ENCODE results near the gene C1QC.

Gene C1QC

DNA sequence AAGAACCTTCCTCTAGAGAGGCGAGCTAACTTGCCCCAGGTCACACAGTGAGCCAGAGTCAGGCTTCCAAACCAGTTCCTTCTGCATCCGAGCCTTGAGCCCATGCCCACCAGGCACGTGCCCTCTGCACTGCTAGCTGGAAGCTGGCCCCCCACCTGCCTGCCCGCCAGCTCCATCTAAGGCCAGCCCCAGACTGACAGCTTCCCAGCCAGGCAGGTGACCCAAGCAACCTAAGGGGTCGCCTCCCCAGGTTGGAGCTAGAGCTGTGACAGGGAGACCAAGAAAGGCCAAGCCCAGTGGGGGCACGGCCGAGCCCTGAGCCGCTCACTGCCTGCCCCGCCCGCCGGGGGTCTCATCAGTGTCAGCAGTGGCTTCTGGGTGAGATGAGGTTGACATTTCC lies 26.9 kb upstream of the C1QC start:
- H3K4me3 ChIP-seq (ENCODE audit: low read depth, low read length), result no peak overlapping the region
- no peak for DNase-seq (ENCODE audit: low read depth)

DNA sequence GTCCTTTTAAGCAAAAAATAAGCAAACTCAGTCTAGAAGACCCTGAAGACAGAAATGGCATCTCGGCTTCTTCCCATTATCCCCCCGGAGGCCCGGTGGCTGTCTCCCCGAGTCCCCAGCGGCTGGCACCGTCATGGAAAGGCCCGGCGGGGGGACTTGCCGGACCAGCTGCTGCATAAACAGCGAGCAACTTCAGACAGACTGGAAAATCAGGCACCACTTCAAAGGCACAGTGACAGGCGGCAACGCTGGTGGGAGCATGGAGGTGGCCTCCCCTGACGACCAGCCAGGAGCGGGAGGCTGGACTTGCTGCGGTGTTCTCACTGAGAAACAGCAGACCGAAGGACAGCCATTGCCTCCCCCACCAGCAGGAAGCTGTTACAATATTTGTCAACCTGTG lies 25.4 kb upstream of the C1QC start:
- no peak for DNase-seq (ENCODE audit: low read depth)
- no peak overlapping the region for H3K4me3 ChIP-seq (ENCODE audit: low read depth, low read length)

DNA sequence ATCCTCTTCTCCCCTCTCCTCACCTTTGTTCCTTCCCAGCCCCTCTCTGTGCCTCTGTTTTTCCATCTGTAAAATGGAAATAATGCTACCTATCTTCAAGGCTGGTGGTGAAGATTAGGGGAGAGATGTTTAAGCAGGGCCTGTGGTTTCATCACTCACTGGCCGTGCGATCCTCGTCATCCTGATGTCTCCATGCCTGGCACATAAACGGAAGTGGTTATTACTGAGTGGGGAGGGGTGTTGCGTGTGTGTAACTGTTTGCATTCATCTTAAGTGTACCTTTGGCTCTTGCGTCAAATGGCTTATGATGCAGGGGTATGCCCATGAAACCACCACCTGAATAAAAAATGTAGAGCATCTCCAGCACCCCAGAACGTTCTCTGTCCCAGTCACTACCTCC lies 24.2 kb upstream of the C1QC start:
- no peak overlapping the region for H3K4me3 ChIP-seq (ENCODE audit: low read depth, low read length)
- DNase-seq (ENCODE audit: low read depth), result no peak

DNA sequence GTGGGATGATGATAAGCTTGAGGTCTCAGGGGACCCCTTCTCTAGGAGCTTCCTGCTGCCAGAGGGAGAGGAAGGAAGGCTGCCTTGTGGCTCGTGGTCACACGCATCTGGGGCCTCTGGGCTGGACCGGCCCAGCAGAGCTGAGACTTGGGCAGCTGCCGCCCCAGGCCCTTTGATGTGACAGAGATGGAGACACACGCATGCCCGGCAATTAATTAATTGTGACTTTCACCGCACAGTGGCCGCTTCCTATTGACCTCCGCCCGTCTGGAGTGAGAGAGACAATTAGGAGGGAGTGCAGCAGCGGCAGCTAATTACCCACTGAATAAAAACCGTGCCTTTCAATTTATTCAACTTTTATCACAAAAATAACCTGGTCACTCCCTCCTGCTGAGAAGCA lies 23.6 kb upstream of the C1QC start:
- H3K4me3 ChIP-seq (ENCODE audit: low read depth, low read length), result no peak overlapping the region
- DNase-seq (ENCODE audit: low read depth), result no peak

DNA sequence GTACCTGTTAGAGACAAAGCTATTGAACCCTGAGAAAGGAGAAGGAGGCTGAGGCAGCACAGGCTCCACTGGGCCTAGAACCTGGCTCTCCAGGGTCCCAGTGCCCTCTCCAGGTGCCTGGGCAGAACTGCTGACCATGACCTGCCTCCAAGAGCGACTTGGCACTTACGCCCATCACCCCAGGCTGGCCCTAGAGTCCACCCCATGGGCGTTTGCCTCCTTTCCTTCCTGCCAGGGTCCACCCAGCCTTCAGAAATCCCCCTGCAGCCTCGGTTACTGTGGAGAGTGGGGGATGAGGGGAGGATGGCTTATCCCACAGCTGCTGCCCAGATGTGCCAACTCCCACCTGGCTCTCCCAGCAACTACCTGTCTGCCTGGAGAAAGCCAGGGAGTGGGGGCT lies 21.7 kb upstream of the C1QC start:
- H3K4me3 ChIP-seq (ENCODE audit: low read depth, low read length), result no peak overlapping the region
- no peak for DNase-seq (ENCODE audit: low read depth)

DNA sequence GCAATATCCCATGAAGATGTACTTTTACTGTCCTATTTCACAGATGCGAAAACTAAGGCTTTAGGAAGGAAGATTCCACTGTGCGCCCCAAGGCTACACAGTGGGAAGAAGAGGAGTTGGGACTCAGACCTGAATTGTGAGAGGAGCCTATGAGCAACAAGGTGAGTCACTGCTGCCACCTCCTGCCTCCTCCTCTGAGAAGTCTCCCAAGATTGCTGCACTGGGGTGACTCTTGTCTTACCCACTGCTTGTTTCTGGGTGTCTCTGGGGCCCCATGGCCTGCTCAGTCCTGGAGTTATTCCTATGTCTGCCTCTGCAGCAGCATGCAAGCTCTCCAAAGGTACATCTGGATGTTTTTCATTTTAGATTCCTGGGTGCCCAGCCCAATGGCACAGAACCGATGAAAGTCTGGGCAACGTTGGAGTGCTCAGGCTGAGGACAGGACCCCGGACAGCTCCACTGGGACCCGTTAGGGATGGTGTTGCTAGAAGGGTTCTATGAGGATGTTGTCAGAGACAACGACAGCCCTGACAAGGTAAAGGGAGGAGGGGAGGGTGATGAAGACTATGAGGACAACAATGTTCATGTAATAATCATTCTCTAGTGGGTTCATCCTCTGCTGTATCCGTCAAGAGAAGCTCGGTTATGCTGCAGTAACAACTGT lies 18.0 kb upstream of the C1QC start:
- DNase-seq (ENCODE audit: low read depth), result no peak
- H3K4me3 ChIP-seq (ENCODE audit: low read depth, low read length), result no peak overlapping the region

DNA sequence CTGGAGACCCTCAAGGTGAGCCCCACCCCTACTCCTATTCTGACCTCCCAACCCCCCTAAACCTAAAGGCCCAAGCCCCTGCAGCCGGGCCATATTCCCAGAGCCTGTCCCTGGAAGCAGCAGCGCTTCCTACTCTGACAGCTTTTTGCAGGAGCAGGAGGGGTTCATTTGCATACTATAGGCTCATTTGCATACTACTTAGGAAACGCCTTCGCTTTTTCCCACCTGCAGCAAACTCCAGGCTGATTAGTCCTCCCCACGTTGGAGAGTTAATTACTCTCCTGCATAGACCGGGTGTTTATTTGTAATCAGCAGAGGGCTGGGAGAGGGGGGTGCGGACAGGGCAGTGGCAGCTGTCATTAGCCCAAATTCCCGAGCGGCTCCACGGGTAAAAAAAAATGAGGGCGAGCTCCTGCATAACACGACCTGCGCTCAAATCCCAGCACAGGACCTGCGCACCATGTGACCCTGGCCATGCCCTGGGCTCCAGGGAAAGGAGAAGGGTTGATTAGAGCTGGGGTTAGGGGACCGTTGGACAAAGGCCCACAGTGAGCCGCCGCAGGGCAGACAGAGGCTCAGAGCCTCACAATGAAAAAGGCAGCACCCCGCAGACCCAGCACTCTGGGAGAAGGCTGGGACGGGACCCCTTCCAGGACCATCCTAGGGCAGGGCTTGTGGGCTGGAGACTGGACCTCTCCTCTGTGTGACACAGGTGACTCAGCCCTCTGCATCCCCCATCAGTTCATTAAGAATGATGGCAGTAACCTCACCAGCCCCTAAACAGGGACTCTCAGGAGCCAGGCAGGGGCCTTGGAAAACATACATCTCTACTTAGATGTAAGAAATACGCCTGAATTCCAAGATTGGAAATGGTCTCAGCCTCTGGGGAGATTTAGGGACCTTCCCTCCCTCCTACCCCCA lies 16.9 kb upstream of the C1QC start:
- no peak overlapping the region for H3K4me3 ChIP-seq (ENCODE audit: low read depth, low read length)

DNA sequence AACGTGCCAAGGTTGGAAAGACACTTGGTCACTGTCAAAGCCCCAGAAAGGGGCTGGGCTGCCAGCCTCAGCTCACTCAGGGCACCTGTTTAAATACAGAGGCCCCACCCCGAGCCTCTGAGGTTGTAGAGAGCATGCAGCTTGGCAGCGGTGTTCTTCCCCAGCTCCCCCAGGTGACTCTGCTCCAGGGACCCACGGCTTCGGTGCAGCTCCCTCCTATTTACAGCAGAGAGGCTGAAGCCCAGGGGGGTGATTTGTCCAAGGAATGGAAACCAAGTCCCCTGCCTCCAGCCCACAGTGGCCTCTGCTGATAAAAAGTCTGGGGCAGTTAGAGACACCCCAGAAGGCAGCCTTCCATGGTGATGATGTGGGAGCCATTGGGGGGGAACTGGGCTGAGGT lies 16.1 kb upstream of the C1QC start:
- H3K4me3 ChIP-seq (ENCODE audit: low read depth, low read length), result no peak overlapping the region
- no peak for DNase-seq (ENCODE audit: low read depth)

More for the DNA sequence above, 16.9 kb upstream of the C1QC start:
- no peak for DNase-seq (ENCODE audit: low read depth)

DNA sequence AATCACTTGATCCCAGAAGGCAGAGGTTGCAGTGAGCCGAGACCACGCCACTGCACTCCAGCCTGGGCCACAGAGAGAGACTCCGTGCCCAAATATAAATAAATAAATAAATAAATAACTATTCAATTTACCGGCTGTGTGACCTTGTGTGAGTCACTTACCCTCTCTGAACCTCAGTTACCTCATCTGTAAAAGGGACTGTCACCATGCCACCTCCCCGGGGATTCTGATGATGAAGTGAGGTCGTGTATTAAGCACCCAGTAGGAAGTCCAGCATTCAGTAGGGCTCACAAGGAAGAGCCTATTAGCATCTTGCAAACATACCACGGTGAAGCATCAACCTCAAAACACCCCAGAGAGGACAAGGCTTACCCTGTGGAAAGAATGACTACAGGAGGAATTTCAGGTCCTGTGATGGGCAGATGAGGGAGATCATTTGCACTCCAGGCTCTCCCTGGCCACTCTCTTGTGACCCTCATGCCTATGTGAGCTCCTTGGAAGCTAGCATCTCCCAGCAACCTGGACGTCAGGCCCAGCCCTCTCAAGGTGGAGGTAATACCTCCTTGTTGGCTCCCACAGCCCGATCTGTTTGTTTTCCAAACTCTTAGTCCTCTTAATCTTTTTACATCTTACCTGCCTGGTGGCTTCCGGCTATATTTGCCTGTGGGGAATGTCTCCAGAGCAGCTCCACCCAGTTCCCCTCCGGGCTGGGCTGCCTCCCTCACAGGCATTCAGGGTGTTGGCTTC lies 14.6 kb upstream of the C1QC start:
- H3K4me3 ChIP-seq (ENCODE audit: low read depth, low read length), result no peak overlapping the region
- DNase-seq (ENCODE audit: low read depth), result no peak

DNA sequence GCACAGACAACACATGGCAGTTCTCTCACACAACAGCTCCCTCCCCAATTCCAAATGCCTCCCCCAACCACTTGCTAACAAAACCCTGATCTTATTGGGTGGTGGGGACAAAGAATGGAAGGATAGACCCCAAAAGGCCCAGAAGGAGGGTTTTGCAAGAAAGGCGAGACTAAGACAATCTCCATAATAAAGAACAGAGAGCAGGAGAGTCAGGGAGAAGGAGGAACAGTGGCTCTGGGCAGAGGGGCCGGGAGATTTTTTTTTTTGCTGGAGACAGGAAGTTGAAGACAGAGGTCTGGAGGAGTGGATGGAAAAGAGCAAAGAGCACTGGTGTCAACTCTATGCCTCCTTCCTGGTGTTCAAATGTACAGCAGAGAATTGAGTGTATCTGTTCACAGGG lies 13.5 kb upstream of the C1QC start:
- H3K4me3 ChIP-seq (ENCODE audit: low read depth, low read length), result no peak overlapping the region
- DNase-seq (ENCODE audit: low read depth), result no peak

DNA sequence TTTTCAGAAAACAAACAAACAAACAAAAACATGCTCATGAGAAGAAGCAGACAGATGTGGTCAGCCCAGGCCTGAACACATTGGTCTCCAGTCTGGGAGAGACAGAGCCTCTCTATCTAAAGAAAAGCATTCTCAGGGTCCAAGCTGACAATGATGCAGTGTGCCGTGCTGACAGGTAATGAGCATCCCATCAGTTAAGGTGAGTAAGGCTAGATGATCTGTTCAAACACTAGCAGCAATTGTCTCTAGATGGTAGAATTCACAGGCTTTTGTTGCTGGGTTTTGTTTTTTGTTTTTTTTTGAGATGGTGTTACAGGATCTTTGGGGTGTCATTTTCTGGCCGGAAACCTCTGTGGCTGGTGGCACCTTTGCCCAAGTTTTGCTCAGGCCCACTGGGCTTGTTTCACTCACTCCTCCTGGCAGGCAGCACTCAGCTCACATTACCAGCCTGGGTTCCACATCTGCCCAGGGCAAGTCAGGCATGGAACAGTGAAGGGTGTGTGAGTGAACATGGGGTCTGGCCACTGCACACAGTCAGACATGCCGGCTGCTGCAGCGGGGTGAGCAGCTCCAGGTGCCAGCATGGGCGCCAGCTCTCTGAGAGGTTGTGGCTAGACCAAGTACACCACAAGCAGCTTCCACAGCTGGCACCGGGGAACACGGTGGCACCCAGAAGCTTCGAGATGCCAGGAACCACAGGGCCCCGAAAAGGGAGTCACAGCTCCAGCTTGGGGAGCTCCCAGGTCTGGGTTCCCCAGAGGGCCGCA lies 9.6 kb upstream of the C1QC start:
- DNase-seq (ENCODE audit: low read depth), result no peak

DNA sequence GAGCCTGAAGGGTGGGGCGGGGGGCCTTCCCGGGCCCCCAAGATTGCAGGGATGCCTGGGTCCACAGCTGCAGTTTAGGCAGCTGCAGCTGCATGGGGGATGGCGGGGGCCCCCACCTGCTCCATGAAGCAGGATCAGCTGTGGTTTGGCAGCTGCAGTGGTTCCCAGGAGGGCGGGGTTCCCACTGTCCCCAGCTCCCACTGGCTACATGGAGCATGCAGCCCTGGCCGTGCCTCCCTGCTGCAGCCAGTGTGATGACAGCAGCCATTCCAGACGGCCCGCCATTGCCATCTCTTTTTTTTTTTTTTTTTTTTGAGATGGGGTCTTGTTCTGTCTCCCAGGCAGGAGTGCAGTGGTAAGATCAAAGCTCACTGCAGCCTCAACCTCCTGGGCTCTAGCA lies 8.0 kb upstream of the C1QC start:
- no peak overlapping the region for H3K4me3 ChIP-seq (ENCODE audit: low read depth, low read length)
- peak; percentile 4 for DNase-seq (ENCODE audit: low read depth)

More for the DNA sequence above, 9.6 kb upstream of the C1QC start:
- H3K4me3 ChIP-seq (ENCODE audit: low read depth, low read length), result no peak overlapping the region

DNA sequence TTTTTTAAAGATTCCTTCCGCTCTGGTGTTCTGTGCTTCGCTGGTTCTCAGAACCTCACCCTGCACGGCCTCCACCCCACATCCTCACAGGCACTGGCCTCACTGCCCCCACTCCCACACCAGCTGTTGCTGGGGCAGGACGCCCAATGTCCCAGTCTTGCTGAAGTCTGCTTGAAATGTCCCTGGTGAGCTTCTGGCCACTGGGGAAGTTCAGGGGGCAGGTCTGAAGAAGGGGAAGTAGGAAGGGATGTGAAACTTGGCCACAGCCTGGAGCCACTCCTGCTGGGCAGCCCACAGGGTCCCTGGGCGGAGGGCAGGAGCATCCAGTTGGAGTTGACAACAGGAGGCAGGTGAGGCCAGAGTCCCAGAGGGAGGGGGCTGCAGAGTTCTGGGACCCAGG lies 7.1 kb upstream of the C1QC start, which contains the start of gene C1QA:
C1QA (plus strand) TSS at position 276 of the 400 bp plus-strand sequence. CDS start 989 bp downstream, outside the sequence.
- no peak for DNase-seq (ENCODE audit: low read depth)
- no peak within 1 kb of the TSS for H3K4me3 ChIP-seq (ENCODE audit: low read depth, low read length)

DNA sequence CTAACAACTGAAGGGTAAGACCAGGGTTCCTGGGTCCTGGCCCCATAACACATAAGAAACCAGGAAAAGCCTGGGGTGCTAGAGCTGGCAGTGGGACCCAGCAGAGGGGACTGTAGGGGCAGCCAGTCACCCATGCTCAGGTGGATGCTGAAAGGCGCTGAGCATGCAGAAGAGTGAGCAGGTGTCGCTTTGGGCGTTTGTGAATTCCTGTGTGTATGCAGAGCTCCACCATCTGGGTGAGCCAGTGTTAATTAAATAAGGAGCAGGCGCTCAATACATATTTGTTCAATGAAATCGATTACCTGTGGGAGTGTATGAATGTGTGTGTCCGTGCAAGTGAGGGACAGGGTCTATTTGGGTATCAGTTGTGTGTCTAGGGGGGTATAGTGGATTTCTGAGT lies 6.5 kb upstream of the C1QC start:
- no peak overlapping the region for H3K4me3 ChIP-seq (ENCODE audit: low read depth, low read length)
- no peak for DNase-seq (ENCODE audit: low read depth)

DNA sequence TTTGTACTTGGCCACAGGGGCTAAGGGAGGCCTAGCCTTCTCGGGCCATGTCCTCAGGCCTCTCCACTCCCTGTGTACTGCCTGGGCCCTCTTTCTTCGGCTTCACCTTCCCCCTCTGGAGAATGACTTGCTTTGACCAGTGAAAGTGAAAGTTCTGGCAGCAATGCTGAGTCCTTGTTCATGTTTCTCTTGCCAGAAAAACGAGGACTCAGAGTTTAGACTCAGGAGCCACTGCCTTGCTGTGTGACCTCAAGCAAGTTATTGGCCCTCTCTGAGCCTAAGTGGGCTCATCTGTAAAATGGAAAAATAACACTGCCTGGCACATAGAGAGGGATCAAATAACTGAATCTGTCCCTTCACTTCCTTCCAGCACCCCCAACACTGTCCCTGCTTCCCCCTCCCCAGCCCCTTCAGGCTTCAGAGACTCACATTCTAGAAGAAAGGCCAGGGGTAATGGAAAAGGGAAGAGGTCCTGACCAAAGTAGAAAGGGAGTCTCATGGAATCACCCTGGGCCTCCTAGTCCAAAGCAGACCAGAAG lies 5.5 kb upstream of the C1QC start:
- no peak overlapping the region for H3K4me3 ChIP-seq (ENCODE audit: low read depth, low read length)
- no peak for DNase-seq (ENCODE audit: low read depth)

DNA sequence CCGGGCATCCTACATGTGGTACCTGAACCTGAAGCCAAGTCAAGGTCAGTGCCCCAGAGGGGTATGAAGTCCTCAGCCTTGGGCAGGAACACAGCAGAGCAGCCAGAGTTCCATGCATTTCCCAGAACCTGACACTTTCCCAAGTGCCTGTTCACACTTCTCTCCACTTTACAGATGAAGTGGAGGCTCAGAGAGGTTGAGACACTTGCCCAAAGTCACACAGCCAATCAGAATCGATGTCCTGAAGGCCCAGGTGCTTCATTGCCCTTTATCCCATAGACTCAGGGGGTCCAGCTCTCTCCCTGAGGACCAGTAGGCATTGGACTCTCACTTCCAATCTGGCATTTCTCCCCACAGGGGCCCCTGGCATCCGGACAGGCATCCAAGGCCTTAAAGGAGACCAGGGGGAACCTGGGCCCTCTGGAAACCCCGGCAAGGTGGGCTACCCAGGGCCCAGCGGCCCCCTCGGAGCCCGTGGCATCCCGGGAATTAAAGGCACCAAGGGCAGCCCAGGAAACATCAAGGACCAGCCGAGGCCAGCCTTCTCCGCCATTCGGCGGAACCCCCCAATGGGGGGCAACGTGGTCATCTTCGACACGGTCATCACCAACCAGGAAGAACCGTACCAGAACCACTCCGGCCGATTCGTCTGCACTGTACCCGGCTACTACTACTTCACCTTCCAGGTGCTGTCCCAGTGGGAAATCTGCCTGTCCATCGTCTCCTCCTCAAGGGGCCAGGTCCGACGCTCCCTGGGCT lies 4.8 kb upstream of the C1QC start:
- DNase-seq (ENCODE audit: low read depth), result no peak

DNA sequence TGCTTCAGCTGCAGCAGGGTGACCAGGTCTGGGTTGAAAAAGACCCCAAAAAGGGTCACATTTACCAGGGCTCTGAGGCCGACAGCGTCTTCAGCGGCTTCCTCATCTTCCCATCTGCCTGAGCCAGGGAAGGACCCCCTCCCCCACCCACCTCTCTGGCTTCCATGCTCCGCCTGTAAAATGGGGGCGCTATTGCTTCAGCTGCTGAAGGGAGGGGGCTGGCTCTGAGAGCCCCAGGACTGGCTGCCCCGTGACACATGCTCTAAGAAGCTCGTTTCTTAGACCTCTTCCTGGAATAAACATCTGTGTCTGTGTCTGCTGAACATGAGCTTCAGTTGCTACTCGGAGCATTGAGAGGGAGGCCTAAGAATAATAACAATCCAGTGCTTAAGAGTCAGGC lies 4.1 kb upstream of the C1QC start:
- DNase-seq (ENCODE audit: low read depth), result peak; percentile 5

More for the DNA sequence above, 4.8 kb upstream of the C1QC start:
- no peak overlapping the region for H3K4me3 ChIP-seq (ENCODE audit: low read depth, low read length)

DNA sequence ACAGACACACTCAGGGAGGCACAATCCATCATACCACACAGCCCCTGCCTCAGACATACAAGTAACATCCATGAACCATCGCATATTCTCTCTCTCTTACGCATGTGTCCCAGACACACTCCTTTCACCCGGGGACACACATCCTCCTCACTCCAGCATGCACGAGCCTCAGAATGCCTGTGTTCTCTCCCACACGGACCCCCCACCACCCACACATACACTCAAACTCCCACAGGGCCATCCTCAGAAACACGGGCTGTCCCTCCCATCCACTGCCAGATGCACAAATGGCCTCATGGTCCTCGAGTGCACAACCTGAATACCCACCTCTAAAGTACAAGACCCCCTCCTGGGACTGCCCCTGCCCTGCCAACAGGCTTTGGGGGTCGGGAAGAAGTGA lies 2.2 kb upstream of the C1QC start:
- H3K4me3 ChIP-seq (ENCODE audit: low read depth, low read length), result no peak overlapping the region
- DNase-seq (ENCODE audit: low read depth), result no peak

More for the DNA sequence above, 4.1 kb upstream of the C1QC start:
- no peak overlapping the region for H3K4me3 ChIP-seq (ENCODE audit: low read depth, low read length)

Measured in skeletal muscle cell (primary cell).